Activated CD4-positive, alpha-beta T cell treated with anti-CD3 and anti-CD28 coated beads, Interleukin-2, Interleukin-6, amounts not matched to agents 100 ng/mL and 50 ng/mL, durations not matched to agents 16 hours and 8 hours (primary cell): ENCODE data around the gene ZSWIM4.

Source experiments
- DNase-seq: peaks from one replicate; pipeline ENCODE4 v3.0.0-alpha.2; 2020

ZSWIM4 gene

DNA sequence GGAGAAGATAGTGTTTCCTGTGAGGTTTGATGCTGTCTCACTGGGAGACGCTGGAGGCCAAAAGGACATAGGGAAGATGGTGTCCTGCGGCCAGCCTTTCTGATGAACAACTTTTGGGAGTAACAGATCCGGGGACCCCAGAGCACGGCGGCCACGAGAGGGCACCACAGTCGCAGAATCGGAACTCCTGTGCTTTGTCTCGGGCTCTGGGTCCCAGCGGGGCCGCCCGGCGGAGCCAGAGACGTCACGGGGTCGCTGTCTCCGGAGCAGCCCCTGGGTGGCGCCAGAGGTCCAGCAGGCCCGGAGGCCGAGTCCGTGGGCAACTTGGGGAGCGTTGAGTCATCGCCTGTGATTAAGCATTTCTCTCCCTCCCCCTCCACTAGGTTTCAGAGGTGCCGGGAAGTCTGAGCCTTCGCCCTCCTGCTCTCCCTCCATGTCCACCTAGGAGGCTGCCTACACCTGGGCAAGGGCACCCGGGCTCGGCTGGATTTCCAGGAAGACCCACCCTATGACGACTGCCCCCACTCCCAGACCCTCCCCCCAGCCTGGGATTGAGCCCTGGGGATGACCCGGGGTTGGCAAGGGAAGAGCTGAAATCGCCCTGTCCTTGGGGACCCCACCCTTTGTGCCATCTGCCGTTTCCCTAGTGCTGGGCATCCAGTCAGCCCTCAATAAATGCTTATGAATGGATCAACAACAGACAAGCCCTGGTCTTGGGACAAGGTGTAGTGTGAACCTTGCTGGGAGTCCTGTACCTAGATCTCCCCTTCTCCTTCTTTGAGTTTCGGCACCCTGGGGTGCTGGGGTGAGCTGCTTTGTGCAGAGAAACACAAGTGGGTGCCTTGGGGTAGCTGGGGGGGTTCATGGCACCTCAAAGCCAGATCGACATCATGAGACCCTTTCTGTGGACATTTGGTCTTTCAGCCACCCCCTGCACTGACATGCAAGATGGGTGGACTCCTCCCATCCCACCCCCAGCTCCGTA lies 85.1 kb downstream of the ZSWIM4 start:
- peak; percentile 99 for DNase-seq

DNA sequence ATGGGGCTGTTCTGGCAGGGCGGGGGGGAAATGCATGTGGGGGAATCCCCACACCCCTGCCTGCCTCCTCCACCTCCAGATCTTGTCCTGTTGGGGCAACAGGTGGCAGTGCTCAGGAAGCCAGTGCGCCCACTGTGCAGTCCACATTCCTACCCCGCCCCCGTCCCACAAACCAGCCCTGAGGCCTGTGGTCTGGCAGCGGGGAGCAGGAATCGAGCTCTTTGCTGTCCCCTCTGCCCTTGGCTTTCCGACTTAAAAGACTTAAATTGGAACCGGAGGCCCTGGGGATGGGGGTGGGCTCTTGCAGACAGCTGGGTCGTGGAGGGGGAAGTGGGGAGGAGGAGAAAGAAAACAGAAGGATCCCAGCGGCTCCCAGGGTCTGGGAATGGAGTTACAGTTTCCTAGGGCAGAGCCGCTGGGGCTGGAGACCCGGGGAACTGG lies 86.0 kb downstream of the ZSWIM4 start:
- DNase-seq, result peak; percentile 40
